HepG2 (cell line): ENCODE measurements around the gene FXYD6. TPM values are rescaled to one million over a fixed set of nuclear protein-coding genes. Genes with fewer than 3 reads are reported as not detected.

Source experiments
- ATAC-seq: fragments of 200-7000 bp; cut with Tn5 transposase; 3 replicates; pipeline ENCODE4 v1.9.1; 2020; ENCODE audit warnings: mild to moderate bottlenecking, moderate library complexity
- BruUV-seq: library from RNA; stranded (reverse); fragments of 400-500 nt; replicated peaks from 2 replicates; lab custom pipeline; 2021; lab: Mats Ljungman, UMichigan
- CTCF ChIA-PET: fragments of 300-600 bp; formaldehyde crosslinking; extraction: SDS; loops from one replicate; lab custom pipeline; 2021; ENCODE audit warnings: low total read pairs, inconsistent platforms, low intra/inter-chr PET ratio; lab: Yijun Ruan, JAX
- POLR2A ChIA-PET: fragments of 350-600 bp; sonication (Branson Sonifier 250); formaldehyde crosslinking; loops from one replicate; lab custom pipeline; 2020; ENCODE audit warnings: antibody characterized with exemption, inconsistent platforms; lab: Yijun Ruan, JAX
- DNase-seq: peaks from one replicate; pipeline ENCODE4 v3.0.0-alpha.2; 2015; ENCODE audit warnings: low spot score
- FAIRE-seq: peaks from 3 replicates; lab custom pipeline; 2011; peaks lifted over from hg19 to GRCh38; lab: Jason Lieb, UNC
- H2AFZ ChIP-seq: one replicate; pipeline ENCODE4 v1.6.1; 2011; ENCODE audit warnings: low read length, inconsistent platforms
- H3K27ac ChIP-seq: fragments of 300-600 bp; 3 replicates; pipeline ENCODE4 v1.8.0; 2011; ENCODE audit warnings: mixed run types, mild to moderate bottlenecking, mixed read lengths, low read length, inconsistent platforms; ENCODE audit not compliant: insufficient read depth; ENCODE audit errors: extremely low read length
- H3K27me3 ChIP-seq, 2 experiments: fragments of 200-600 bp in 1 of 2; 2 replicates in 1 of 2; 3 replicates in 1 of 2; pipeline versions ENCODE4 v1.6.0 to v1.8.0; 2011; ENCODE audit warnings: low read length in 2 of 2, mild to moderate bottlenecking in 2 of 2, moderate library complexity in 2 of 2, inconsistent platforms in 1 of 2; ENCODE audit not compliant: insufficient read depth in 2 of 2, control insufficient read depth in 1 of 2
- H3K36me3 ChIP-seq, 2 experiments: fragments of 200-600 bp in 1 of 2; replicated peaks in 1 of 2; 2 replicates in 1 of 2; 3 replicates in 1 of 2; pipeline versions ENCODE4 v1.5.1 to v1.8.0; 2011; ENCODE audit warnings: low read length in 2 of 2, inconsistent platforms in 1 of 2; ENCODE audit not compliant: insufficient read depth in 2 of 2, control insufficient read depth in 1 of 2
- H3K4me1 ChIP-seq: 2 replicates; pipeline ENCODE4 v1.5.1; 2012; ENCODE audit warnings: low read length, inconsistent platforms; ENCODE audit not compliant: insufficient read depth
- H3K4me2 ChIP-seq: 2 replicates; pipeline ENCODE4 v1.6.0; 2011; ENCODE audit warnings: low read depth, low read length, inconsistent platforms
- H3K4me3 ChIP-seq, 3 experiments: fragments of 200-600 bp in 1 of 3; sonication (generic), shearing (Covaris generic) in 1 of 3; replicated peaks in 1 of 3; 2 replicates each; pipeline ENCODE4 v1.5.1; 2011 to 2016; ENCODE audit warnings: low read length in 3 of 3, inconsistent platforms in 2 of 3, low read depth in 2 of 3, mild to moderate bottlenecking in 2 of 3, control low read depth in 1 of 3, mixed read lengths in 1 of 3; ENCODE audit not compliant: insufficient read depth in 1 of 3
- H3K79me2 ChIP-seq: one replicate; pipeline ENCODE4 v1.6.1; 2011; ENCODE audit warnings: low read length, inconsistent platforms; ENCODE audit not compliant: insufficient read depth
- H3K9ac ChIP-seq: 2 replicates; pipeline ENCODE4 v1.6.0; 2011; ENCODE audit warnings: mild to moderate bottlenecking, low read depth, low read length, inconsistent platforms; ENCODE audit not compliant: insufficient read depth
- H3K9me3 ChIP-seq: 2 replicates; pipeline ENCODE4 v1.5.1; 2012; ENCODE audit warnings: mild to moderate bottlenecking, low read length
- H4K20me1 ChIP-seq: 2 replicates; pipeline ENCODE4 v1.6.0; 2011; ENCODE audit warnings: inconsistent platforms, mild to moderate bottlenecking, low read length, moderate library complexity; ENCODE audit not compliant: insufficient read depth
- ELF4 ChIP-seq: sonication (generic); formaldehyde crosslinking; IDR thresholded peaks from 2 replicates; pipeline ENCODE4 v1.5.0; 2020; ENCODE audit warnings: missing genetic modification reagents, mild to moderate bottlenecking, moderate library complexity, borderline replicate concordance
- MLLT10 ChIP-seq: sonication (generic); formaldehyde crosslinking; IDR thresholded peaks from 2 replicates; pipeline ENCODE4 v1.4.0; 2020; ENCODE audit warnings: missing genetic modification reagents
- SUZ12 ChIP-seq: fragments of 150-350 bp; IDR thresholded peaks from 2 replicates; pipeline ENCODE4 v1.6.1; 2014; ENCODE audit warnings: low read depth, low read length
- ZNF333 ChIP-seq: sonication (generic); formaldehyde crosslinking; IDR thresholded peaks from 2 replicates; pipeline ENCODE4 v1.4.0; 2020; ENCODE audit warnings: mild to moderate bottlenecking, missing genetic modification reagents, borderline replicate concordance
- WGBS: methylation state at CpG from one replicate; pipeline ENCODE4 v1.1.6; 2017; ENCODE audit warnings: low lambda C conversion rate; 5-methylcytosine and 5-hydroxymethylcytosine counted together
- in situ Hi-C: cut with HindIII; loops from 2 replicates; pipeline ENCODE4 v1.10.0; 2017; ENCODE audit warnings: low pct_unique_long_range_greater_than_20kb; ENCODE audit not compliant: extremely low pct_ligation_motif_present
- intact Hi-C: fragments of 100-400 bp; cut with micrococcal nuclease; formaldehyde crosslinking; loops from one replicate; pipeline ENCODE4 v1.10.0; 2022; ENCODE audit not compliant: unreplicated experiment
- polyA plus RNA-seq, 8 experiments: library from polyadenylated mRNA; depleted of rRNA in 3 of 8; stranded (reverse) in 7 of 8; unstranded in 1 of 8; fragments of >200 nt; fragmentation: Illumina TruSeq in 4 of 8; extraction: Trizol in 4 of 8; gene quantifications; 2 replicates each; pipeline versions ENCODE4 v1.2.1 to v1.2.3, GENCODE V29; 2011 to 2016; ENCODE audit warnings: low read depth in 4 of 8, missing spikeins in 1 of 8, mixed read lengths in 1 of 8; ENCODE audit not compliant: insufficient read depth in 1 of 8
- total RNA-seq, 5 experiments: library from RNA; depleted of rRNA; stranded (reverse); fragments of >200 nt; fragmentation: Illumina TruSeq; extraction: Trizol; gene quantifications; 2 replicates each; pipeline ENCODE4 v1.2.3, GENCODE V29; 2016; ENCODE audit warnings: low read depth in 1 of 5
- TF ChIP-seq, protein P1 (sequence below): sonication (generic); formaldehyde crosslinking; IDR thresholded peaks from 2 replicates; pipeline ENCODE4 v1.4.0; 2020; ENCODE audit warnings: missing genetic modification reagents

Gene FXYD6
- total and polyA plus RNA-seq, 2 of the 13 experiments (the other 11 are each of a cell fraction or from before 2014, with no cell fraction given), result not detected

DNA sequence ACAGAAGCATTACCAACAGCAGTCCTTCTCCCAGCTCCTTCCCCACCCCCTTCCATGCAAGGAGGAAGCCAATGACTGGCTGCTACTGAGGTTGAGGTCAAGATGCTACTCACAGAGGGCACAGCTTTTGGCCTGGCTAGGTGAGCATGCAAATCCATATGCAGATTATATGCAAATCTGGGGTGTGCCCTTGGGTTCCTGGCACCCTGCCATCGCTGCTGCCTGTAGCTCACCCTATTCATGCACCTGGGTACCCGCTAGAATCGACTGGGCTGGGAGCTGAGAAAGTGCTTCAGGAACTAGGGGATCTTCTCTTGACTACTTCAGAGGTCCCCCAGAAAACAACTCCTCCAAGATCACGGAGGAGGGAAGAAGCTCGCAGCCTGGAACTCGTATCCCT lies 83.5 kb downstream of the FXYD6 start:
- peaks cover 5 to 28% of the 10 kb centered on the region in 2 experiments; a peak in 4 of 5 replicates for H3K27me3 ChIP-seq
- FAIRE-seq, result no peak
- H3K27ac ChIP-seq, result no peak overlapping the region
- no peaks in the 10 kb centered on the region for H4K20me1 ChIP-seq
- H3K4me1 ChIP-seq, result 0 out of 2 replicates have a peak, but pooled peaks cover 6% of the 10 kb centered on the region
- intact Hi-C loops, result no loop called here
- H3K79me2 ChIP-seq, result no peaks in the 10 kb centered on the region
- H3K4me2 ChIP-seq, result no peak overlapping the region
- TF ChIP-seq MLLT10 (CRISPR knock-in tag) (no peak), ELF4 (no peak), ZNF333 (no peak), SUZ12 (no peak)
- TF ChIP-seq, protein P1, sequence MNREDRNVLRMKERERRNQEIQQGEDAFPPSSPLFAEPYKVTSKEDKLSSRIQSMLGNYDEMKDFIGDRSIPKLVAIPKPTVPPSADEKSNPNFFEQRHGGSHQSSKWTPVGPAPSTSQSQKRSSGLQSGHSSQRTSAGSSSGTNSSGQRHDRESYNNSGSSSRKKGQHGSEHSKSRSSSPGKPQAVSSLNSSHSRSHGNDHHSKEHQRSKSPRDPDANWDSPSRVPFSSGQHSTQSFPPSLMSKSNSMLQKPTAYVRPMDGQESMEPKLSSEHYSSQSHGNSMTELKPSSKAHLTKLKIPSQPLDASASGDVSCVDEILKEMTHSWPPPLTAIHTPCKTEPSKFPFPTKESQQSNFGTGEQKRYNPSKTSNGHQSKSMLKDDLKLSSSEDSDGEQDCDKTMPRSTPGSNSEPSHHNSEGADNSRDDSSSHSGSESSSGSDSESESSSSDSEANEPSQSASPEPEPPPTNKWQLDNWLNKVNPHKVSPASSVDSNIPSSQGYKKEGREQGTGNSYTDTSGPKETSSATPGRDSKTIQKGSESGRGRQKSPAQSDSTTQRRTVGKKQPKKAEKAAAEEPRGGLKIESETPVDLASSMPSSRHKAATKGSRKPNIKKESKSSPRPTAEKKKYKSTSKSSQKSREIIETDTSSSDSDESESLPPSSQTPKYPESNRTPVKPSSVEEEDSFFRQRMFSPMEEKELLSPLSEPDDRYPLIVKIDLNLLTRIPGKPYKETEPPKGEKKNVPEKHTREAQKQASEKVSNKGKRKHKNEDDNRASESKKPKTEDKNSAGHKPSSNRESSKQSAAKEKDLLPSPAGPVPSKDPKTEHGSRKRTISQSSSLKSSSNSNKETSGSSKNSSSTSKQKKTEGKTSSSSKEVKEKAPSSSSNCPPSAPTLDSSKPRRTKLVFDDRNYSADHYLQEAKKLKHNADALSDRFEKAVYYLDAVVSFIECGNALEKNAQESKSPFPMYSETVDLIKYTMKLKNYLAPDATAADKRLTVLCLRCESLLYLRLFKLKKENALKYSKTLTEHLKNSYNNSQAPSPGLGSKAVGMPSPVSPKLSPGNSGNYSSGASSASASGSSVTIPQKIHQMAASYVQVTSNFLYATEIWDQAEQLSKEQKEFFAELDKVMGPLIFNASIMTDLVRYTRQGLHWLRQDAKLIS (CRISPR knock-in tag), result no peak
- TF ChIP-seq, all 625 proteins: peak for 0
- DNase-seq (no peak), ATAC-seq (no peak)
- no peaks in the 10 kb centered on the region for H3K36me3 ChIP-seq
- ChIA-PET CTCF (no interaction called here), POLR2A (no interaction called here)
- no peak overlapping the region for H2AFZ ChIP-seq
- no TSS peak for BruUV-seq
- no peaks in the 10 kb centered on the region for H3K9me3 ChIP-seq
- H3K9ac ChIP-seq, result no peak overlapping the region
- no peak overlapping the region for H3K4me3 ChIP-seq
- WGBS, result 45% methylated on average over 6 of the region's 6 CpGs
- in situ Hi-C loops, result no loop called here
